ENCODE measurements around the gene ULK1. TPM values are rescaled to one million over a fixed set of nuclear protein-coding genes. Genes with fewer than 3 reads are reported as not detected.

ULK1 gene
- total RNA-seq, 2 experiments from 2014 or later: 85.0 to 91.6 TPM

DNA sequence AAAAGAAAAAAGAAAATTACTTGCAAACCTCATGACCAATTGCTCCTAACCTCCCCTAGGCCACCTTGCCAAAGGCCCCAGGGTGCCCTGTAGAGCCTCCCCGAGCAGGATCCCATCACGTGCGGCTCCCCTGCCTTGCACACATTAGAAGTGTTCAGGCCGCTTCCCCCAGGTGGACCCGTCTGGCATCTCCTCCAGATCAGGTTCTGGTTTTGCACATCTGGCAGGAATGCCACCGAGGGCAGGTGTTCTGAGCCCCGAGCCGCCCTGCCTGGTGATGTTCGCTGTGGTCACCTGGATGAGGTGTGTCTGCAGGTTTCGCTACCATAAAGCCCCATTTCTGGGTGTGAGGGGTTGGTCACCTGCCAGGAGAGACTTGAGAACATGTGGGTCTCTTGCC is 47.0 kb upstream of the ULK1 start:
- ChIA-PET CTCF (no interaction called here), POLR2A (no interaction called here)
- DNase-seq: no peak
- H3K27me3 Mint-ChIP-seq: no peaks in the 10 kb centered on the region
- no peaks in the 10 kb centered on the region for H3K4me1 ChIP-seq (ENCODE audit: insufficient read depth, low read length)
- H3K27ac Mint-ChIP-seq: no peak overlapping the region
- ATAC-seq (ENCODE audit: poor library complexity): no peak
- TF ChIP-seq, protein P1, sequence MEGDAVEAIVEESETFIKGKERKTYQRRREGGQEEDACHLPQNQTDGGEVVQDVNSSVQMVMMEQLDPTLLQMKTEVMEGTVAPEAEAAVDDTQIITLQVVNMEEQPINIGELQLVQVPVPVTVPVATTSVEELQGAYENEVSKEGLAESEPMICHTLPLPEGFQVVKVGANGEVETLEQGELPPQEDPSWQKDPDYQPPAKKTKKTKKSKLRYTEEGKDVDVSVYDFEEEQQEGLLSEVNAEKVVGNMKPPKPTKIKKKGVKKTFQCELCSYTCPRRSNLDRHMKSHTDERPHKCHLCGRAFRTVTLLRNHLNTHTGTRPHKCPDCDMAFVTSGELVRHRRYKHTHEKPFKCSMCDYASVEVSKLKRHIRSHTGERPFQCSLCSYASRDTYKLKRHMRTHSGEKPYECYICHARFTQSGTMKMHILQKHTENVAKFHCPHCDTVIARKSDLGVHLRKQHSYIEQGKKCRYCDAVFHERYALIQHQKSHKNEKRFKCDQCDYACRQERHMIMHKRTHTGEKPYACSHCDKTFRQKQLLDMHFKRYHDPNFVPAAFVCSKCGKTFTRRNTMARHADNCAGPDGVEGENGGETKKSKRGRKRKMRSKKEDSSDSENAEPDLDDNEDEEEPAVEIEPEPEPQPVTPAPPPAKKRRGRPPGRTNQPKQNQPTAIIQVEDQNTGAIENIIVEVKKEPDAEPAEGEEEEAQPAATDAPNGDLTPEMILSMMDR (IDR thresholded peaks at IDR 0.05): no peak
- no peak overlapping the region for H3K4me3 ChIP-seq (ENCODE audit: low read length)
- no peaks in the 10 kb centered on the region for H3K27me3 ChIP-seq (ENCODE audit: control insufficient read depth in 1 of 2, insufficient read depth in 2 of 2, low read length in 2 of 2)
- H3K36me3 Mint-ChIP-seq (ENCODE audit: low read depth): no peaks in the 10 kb centered on the region
- intact Hi-C loops (cut with DNase I, micrococcal nuclease): no loop called here
- no peak overlapping the region for H3K4me3 Mint-ChIP-seq
- no peaks in the 10 kb centered on the region for H3K4me1 Mint-ChIP-seq (ENCODE audit: low read depth)
- H3K9me3 ChIP-seq (ENCODE audit: control insufficient read depth in 1 of 2, insufficient read depth in 1 of 2, low read length in 2 of 2): no peaks in the 10 kb centered on the region
- H3K9me3 Mint-ChIP-seq: no peaks in the 10 kb centered on the region
- H3K36me3 ChIP-seq (ENCODE audit: insufficient read depth, low read length): no peaks in the 10 kb centered on the region
- H3K27ac ChIP-seq (ENCODE audit: low read depth in 1 of 2, low read length in 2 of 2): no peak overlapping the region

DNA sequence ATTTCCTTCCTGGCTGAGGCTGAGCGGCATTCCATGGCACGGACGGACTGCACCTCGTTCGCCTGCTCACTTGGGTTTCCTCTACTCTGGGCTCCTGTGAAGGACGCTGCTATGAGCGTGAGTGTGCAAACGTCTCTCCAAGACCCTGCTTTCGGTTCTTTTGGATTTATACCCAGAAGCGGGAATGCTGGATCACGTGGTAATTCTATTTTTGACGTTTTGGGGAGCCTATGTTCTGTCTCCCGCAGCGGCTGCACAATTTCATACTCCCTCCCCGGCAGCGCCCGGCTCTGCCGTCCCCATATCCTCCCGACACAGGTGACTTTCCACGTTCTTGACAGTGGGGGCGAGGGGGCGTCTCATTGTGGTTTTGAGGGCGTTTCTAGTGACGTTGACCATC is 45.7 kb upstream of the ULK1 start:
- TF ChIP-seq, protein P1 (IDR thresholded peaks at IDR 0.05): no peak
- H3K27me3 Mint-ChIP-seq: no peaks in the 10 kb centered on the region
- Histone ChIP-seq H3K27ac (ENCODE audit: low read depth in 1 of 2, low read length in 2 of 2) (no peak overlapping the region), H3K4me1 (ENCODE audit: insufficient read depth, low read length) (no peaks in the 10 kb centered on the region), H3K9me3 (ENCODE audit: control insufficient read depth in 1 of 2, insufficient read depth in 1 of 2, low read length in 2 of 2) (no peaks in the 10 kb centered on the region), H3K27me3 (ENCODE audit: control insufficient read depth in 1 of 2, insufficient read depth in 2 of 2, low read length in 2 of 2) (no peaks in the 10 kb centered on the region), H3K36me3 (ENCODE audit: insufficient read depth, low read length) (no peaks in the 10 kb centered on the region), H3K4me3 (ENCODE audit: low read length) (no peak overlapping the region)
- H3K27ac Mint-ChIP-seq: no peak overlapping the region
- ATAC-seq (ENCODE audit: poor library complexity) (no peak), DNase-seq (no peak)
- ChIA-PET CTCF (no interaction called here), POLR2A (no interaction called here)
- H3K9me3 Mint-ChIP-seq: no peaks in the 10 kb centered on the region
- intact Hi-C loops (cut with DNase I, micrococcal nuclease): no loop called here
- no peaks in the 10 kb centered on the region for H3K36me3 Mint-ChIP-seq (ENCODE audit: low read depth)
- no peaks in the 10 kb centered on the region for H3K4me1 Mint-ChIP-seq (ENCODE audit: low read depth)
- no peak overlapping the region for H3K4me3 Mint-ChIP-seq

DNA sequence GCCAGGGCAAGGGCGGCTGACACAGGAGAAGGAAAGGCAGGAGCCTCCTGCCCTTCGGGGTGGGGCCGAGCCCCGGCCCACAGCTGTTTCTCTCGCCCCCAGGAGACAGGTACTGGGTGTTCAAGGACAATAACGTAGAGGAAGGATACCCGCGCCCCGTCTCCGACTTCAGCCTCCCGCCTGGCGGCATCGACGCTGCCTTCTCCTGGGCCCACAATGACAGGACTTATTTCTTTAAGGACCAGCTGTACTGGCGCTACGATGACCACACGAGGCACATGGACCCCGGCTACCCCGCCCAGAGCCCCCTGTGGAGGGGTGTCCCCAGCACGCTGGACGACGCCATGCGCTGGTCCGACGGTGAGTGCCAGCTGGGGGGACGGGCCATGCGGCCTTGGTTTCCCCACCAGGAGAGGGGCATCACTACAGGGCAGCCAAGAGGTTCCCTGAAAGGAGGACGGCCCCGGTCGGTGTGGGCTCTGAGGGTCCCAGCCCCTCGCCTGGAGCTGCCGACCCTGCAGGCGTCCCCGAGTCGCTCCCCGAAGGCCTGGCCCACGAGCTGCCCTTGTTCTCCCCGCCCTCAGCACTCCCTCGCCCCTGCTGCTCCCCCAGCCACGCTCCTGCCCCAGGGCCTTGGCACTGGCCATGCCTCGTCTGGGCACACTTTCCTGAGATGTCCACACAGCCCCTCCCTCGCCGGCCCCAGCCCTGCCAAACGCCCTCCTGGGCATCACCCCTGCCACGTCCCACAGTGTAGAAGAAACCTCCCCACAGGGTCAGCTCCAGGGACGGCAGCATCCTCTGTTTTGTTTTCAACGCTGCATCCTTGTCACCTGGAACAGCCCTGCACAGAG is 44.5 kb upstream of the ULK1 start:
- Mint-ChIP-seq H3K36me3 (ENCODE audit: low read depth) (no peaks in the 10 kb centered on the region), H3K4me3 (no peak overlapping the region), H3K27me3 (no peaks in the 10 kb centered on the region), H3K4me1 (ENCODE audit: low read depth) (no peaks in the 10 kb centered on the region), H3K9me3 (no peaks in the 10 kb centered on the region), H3K27ac (no peak overlapping the region)
- ChIA-PET CTCF (no interaction called here), POLR2A (no interaction called here)
- no peaks in the 10 kb centered on the region for H3K27me3 ChIP-seq (ENCODE audit: control insufficient read depth in 1 of 2, insufficient read depth in 2 of 2, low read length in 2 of 2)
- intact Hi-C loops (cut with DNase I, micrococcal nuclease): no loop called here
- H3K4me3 ChIP-seq (ENCODE audit: low read length): no peak overlapping the region
- H3K9me3 ChIP-seq (ENCODE audit: control insufficient read depth in 1 of 2, insufficient read depth in 1 of 2, low read length in 2 of 2): no peaks in the 10 kb centered on the region
- H3K27ac ChIP-seq (ENCODE audit: low read depth in 1 of 2, low read length in 2 of 2): no peak overlapping the region
- H3K36me3 ChIP-seq (ENCODE audit: insufficient read depth, low read length): no peaks in the 10 kb centered on the region
- DNase-seq: no peak
- H3K4me1 ChIP-seq (ENCODE audit: insufficient read depth, low read length): no peaks in the 10 kb centered on the region
- no peak for ATAC-seq (ENCODE audit: poor library complexity)
- TF ChIP-seq, protein P1 (IDR thresholded peaks at IDR 0.05): no peak
